Lung microvascular endothelial cell (primary cell): ENCODE data around the gene GPR137C. TPM values are rescaled to one million over a fixed set of nuclear protein-coding genes. Genes with fewer than 3 reads are reported as not detected.
"Not testable (repeated sequence)": the region's sequence is repeated elsewhere in the genome, so short reads cannot be mapped to it uniquely, and the experiment has no call there.

ENCODE experiments used
- DNase-seq, 2 donors: peaks; one replicate each; pipeline versions ENCODE4 v3.0.0 to v3.0.0-alpha.2; 2010; ENCODE audit warnings: low read depth in 2 of 2
- total RNA-seq: library from RNA; depleted of rRNA; stranded (reverse); fragments of >200 nt; gene quantifications from 2 replicates; pipeline ENCODE4 v1.2.1, GENCODE V29; 2014

GPR137C gene
- total RNA-seq, 1 donor from 2014 or later, result 0.79 TPM

GRCh38 chr14:52563120-52563519, 10.5 kb downstream of the GPR137C start:
- peak in 1 of 2 donors; percentile 46 for DNase-seq

GRCh38 chr14:52568454-52568853, 15.8 kb downstream of the GPR137C start:
- DNase-seq, result not testable (repeated sequence)

- no peak for DNase-seq
These were observed 23.2 kb downstream of the GPR137C start for GRCh38 chr14:52575858-52576257.

GRCh38 chr14:52583544-52583943, 30.9 kb downstream of the GPR137C start:
- DNase-seq, result peak in 1 of 2 donors; percentile 3

GRCh38 chr14:52589646-52590045, 37.0 kb downstream of the GPR137C start:
- no peak for DNase-seq

GRCh38 chr14:52590318-52590717, 37.7 kb downstream of the GPR137C start:
- no peak for DNase-seq

- no peak for DNase-seq
These were observed 43.7 kb downstream of the GPR137C start for GRCh38 chr14:52596320-52596719.

GRCh38 chr14:52596861-52597260, 44.2 kb downstream of the GPR137C start:
- DNase-seq, result no peak

- DNase-seq, result no peak
These were observed 45.9 kb downstream of the GPR137C start for GRCh38 chr14:52598568-52598967.

- DNase-seq, result no peak
These were observed 47.3 kb downstream of the GPR137C start for GRCh38 chr14:52599974-52600373.

- no peak for DNase-seq
These were observed 49.5 kb downstream of the GPR137C start for GRCh38 chr14:52602131-52602530.

- no peak for DNase-seq
These were observed 54.4 kb downstream of the GPR137C start for GRCh38 chr14:52607061-52607460.

GRCh38 chr14:52609445-52610044, 56.9 kb downstream of the GPR137C start:
- no peak for DNase-seq

- no peak for DNase-seq
These were observed 57.6 kb downstream of the GPR137C start for GRCh38 chr14:52610187-52610586.

GRCh38 chr14:52618602-52619001, 66.0 kb downstream of the GPR137C start:
- no peak for DNase-seq

GRCh38 chr14:52619687-52620086, 67.1 kb downstream of the GPR137C start:
- DNase-seq, result no peak

GRCh38 chr14:52640137-52640536, 87.5 kb downstream of the GPR137C start:
- no peak for DNase-seq

GRCh38 chr14:52641745-52642144, 89.1 kb downstream of the GPR137C start:
- DNase-seq, result no peak

- DNase-seq, result no peak
These were observed 96.9 kb downstream of the GPR137C start for GRCh38 chr14:52649511-52649910.

- DNase-seq, result peak; percentile 2 to 7
These were observed 98.1 kb downstream of the GPR137C start for GRCh38 chr14:52650774-52651173.

- no peak for DNase-seq
These were observed 104.3 kb downstream of the GPR137C start for GRCh38 chr14:52656905-52657304.

GRCh38 chr14:52660325-52660724, 107.7 kb downstream of the GPR137C start:
- no peak for DNase-seq

GRCh38 chr14:52660832-52661231, 108.2 kb downstream of the GPR137C start:
- DNase-seq, result no peak

GRCh38 chr14:52661314-52661713, 108.7 kb downstream of the GPR137C start:
- no peak for DNase-seq
